HG03025 (cell line): ENCODE results near the gene CDC14C.
"Not testable (repeated sequence)": the region's sequence is repeated elsewhere in the genome, so short reads cannot be mapped to it uniquely, and the experiment has no call there.

Experiments
- ATAC-seq: cut with Tn5 transposase; IDR thresholded peaks from one replicate; pipeline ENCODE4 v1.9.1; 2021; ENCODE audit warnings: mild to moderate bottlenecking, moderate library complexity; ENCODE audit not compliant: unreplicated experiment, low FRiP score

The CDC14C gene

DNA sequence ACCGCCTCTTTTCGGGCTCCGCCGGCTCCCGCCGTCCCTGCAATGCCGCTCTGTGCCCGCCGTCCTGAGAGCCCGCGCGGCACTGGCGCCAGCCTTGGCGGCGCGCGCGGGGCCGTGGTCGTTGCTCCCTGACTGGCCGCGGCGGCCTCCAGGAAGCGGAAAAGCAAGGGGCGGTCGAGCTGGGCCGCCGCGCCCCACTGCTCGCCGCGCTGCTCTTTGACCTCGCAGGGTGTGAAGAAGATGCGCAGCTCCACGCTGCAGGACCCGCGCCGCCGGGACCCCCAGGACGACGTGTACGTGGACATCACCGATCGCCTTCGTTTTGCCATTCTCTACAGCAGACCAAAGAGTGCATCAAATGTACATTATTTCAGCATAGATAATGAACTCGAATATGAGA is at the start of gene CDC14C:
CDC14C (plus strand) TSS at position 115 of the 400 bp plus-strand sequence; CDS start at position 241, 126 bp downstream.
- no peak for ATAC-seq

DNA sequence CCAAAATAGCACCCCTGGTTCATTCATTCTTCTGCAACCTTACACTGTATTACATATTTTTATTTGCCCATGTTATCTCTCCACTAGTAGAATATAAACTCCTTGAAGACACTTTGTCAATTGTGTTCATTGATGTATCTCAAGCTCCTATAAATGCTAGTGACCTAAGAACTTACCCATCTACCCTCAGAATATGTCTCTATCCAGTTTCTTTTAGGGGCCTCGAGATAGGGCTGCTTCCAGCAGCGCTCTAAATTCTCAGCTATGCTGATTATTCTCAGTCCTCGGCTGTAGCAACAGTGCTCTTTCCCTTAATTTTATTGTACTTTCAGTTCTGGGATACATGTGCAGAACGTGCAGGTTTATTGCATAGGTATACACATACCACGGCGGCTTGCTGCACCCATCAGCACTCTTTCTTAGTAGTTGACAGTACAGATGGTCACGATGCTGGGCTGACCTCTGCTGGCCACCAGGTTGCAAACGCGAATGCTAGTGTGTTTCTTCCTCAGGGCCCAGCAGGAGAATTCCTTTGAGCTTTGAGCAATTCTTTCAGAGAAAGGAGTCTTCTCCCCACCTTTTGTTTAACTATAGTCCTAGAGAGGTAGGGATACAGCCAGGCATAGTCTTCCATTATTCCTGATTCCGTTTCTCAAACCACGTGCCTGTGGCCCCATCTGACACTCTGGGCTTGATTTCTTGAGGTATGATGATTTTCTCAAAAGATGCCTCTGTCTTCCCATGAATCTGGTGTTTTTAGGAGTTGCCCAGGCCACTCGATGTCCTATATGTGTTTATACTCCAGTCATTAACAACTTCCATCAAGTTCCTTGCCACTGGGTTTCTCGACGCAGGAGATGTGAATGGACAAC is 49.1 kb upstream of the CDC14C start:
- no peak for ATAC-seq

DNA sequence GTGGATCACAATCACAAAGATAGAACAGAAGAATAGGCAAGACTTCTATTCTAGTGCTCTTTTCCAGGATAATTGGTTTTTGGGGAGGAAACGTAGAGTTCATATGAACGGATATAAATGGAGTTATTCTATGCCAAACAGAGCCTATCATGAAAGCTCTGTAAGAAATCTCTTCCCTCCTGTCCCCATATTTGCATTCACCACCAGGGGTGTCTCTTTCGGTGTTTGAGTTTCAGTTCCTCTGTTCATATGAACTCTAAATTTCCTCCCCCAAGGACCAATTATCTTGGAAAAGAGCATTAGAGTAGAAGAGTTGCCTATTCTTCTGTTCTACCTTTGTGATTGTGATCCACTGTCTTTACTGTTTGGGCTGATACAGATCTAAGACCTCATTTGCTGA is 48.3 kb upstream of the CDC14C start:
- no peak for ATAC-seq

DNA sequence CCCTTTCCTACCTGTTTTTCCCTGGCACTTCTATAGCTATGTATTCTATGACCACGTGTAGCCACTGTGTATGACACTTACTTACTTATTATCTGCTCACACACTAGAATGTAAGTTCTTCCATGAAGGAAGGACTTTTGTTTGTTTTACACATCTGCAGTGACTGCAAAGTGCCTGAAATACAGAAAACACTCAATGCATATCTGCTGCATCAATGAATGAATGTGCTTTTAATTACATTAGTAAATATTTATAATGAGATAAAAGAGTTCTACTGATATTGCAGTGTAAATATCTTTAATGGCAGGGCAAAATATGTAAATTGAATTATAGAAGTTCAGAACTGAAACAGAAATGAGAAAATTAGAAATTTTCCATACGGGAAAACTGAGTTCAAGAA is 43.5 kb upstream of the CDC14C start:
- ATAC-seq: no peak

DNA sequence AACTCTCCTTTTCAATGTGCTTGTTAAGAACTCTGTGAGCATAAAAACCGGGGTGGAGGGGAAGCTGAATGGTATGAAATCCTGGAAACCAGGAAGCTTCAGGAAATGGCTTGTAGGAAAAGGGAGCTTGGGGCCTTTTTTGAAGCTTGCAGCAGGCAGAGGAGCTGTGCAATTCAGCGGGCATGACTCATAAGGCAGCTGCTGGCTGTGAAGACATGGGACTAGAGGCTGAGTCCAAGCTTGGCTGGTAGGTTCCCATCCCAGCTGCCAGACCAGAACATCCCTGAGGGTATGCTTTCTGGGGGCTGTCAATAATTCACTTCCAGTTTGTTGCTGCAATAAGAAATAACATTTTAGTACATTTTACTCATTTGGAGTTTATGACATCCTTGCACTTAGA is 36.8 kb upstream of the CDC14C start:
- ATAC-seq: no peak

DNA sequence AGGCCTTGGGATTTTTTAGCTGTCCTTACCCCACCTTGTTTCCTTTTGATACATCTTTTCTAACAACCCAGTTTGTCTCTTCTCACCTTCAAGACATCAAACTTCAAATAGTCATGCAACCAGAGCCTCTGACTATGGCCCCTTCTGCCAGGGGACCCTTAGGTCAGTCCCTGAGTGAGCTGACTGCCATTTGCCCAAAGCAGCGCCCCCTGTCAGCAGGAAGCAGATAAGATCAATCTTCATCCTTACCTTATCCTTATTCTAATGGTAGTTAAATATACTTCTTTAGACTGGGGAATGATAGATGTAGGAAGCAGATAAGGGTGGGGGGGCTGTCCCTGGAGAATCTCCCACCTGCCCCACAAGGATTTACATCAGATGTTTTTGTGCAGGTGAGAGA is 29.8 kb upstream of the CDC14C start:
- ATAC-seq: no peak

DNA sequence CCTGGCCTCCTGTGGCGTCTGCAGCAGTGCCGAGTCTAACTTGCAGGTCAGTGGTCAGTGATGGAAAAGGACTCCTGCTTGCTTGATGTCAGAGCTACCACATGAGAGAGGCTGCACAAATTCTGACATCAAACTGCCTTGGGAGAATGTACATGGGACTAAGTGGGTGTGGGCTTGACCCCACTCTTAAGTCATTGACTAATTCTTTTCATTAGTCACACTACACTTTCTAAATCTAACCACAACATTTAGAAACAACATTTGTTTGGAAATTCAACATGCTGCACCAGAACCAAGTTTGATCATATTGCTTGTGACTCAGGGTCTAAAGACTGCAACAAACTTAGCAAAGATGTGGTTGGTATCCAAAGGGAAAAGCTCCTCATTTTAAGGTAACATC is 24.4 kb upstream of the CDC14C start:
- no peak for ATAC-seq

DNA sequence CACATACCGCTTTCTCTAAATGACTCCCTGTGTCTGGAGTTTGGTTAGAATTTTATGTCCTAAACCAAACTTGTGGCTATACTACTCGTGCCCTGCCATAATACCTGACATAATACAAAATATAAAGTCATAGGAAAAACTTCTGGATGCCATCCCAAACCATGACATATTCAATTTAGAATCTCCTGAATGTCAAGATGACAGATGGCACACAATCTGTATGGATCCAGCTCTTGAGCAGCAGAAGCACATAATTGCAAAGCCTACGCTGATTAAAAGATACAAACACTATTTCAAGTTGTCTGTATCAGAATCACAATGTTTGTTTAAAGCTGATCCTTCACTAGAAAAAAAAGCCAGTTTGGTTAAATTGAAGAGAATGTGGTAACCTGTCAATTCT is 22.4 kb upstream of the CDC14C start:
- no peak for ATAC-seq

DNA sequence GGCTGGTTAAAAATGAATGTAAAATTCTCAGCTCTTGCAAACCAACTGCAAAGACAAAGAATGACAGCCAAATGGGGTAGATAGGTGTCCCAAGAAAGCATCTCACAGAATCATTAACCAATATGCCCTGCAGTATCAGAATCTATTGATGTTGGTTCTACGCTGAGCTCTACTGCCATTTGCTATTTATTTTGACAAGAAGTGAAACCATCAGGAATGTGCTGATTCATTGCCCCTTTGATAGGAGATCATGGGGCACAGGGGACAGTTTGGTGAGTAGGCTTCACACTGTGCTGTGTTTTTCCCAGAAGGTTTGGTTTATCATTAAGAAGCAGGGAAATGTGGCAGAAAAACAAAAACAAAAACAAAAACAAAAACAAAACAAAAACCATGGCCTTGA is 19.4 kb upstream of the CDC14C start:
- no peak for ATAC-seq

DNA sequence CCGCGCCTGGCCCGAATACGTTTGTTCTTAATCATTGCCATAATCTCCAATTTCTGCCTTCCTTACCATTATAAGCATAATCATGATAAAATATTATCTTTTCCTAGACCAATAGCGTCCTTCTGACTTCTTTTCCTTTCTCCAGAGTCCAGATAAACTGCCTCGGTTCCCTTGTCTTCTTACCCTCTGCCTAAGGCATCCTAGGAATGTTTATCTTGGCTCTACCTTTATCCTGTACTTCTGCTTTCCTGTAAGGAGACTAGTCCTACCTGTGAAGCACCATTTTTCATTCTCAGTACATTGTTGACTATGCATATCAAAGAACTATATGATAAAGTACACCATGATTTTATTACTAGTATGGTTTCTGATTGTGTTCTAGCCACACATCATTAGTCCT is 18.7 kb upstream of the CDC14C start:
- ATAC-seq: not testable (repeated sequence)

DNA sequence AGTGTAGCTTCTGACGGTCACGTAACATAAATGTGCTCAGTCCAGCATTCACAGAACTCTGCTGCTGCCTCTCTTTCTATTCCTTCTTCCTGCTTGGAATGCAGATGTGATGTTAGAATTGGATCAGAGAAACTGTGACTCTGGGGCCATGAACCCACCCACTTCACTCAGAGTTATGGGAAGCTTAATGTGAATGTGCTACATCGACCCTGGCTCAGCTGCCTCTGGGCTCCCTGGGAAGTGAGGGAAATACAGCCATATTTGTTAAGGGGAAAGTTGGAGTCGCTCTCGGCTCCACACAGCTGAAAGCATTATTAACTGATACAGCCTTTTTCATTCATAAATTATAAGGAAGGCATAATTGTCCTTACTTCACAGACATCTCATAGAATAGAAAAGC is 14.5 kb upstream of the CDC14C start:
- ATAC-seq: not testable (repeated sequence)

DNA sequence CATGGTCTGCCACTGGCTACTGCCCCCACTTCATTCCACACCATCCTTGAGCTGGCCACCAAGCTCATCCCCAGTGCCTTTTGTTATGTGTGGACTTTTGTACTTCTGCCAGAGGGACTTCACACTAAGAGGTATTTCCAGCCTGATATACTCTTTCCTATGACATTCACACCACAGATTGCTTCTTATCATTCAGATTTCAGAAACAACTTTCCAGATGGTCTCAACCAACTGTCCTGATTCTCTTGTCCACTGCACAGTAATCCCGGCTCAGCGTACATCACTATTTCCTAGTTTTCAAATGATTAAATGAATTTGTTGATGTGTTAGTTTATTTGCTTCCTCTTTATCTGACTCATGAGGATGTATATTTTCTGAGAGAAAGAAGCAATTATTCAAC is 7.1 kb downstream of the CDC14C start:
- ATAC-seq: no peak

DNA sequence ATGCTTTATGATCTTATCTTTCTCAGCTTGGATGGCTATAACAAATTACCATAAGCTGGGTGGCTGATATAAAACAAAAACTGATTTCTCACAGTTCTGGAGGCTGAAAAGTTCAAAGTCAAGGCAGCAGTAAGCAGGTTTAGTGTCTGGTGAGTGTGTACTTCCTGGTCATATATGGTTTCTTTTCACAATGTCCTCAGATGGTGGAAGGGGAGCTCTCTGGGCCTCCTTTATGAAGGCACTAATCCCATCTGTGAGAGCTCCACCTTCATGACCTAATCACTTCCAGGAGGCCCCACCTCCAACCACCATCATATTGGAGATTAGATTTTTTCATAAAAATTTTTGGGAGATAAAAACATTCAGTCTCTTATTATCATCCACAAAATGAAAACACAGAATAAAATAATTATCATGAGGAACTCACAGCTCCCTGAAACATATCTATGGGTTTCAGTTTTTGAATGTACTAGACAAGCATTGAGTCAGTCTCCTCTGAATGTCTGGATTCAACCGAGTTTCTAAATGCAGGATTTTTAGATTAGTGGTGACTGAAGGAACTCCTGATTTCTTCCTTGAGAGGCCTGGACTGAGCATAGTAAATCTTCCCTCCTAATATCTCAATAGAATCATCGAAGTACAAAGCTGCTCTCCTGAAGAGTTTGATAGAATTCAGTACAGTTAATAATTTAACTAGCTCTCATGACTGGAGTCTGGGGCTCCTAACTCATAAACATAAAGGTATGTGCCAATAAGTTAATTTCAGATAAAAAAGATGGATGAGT is 8.0 kb downstream of the CDC14C start:
- ATAC-seq: no peak

DNA sequence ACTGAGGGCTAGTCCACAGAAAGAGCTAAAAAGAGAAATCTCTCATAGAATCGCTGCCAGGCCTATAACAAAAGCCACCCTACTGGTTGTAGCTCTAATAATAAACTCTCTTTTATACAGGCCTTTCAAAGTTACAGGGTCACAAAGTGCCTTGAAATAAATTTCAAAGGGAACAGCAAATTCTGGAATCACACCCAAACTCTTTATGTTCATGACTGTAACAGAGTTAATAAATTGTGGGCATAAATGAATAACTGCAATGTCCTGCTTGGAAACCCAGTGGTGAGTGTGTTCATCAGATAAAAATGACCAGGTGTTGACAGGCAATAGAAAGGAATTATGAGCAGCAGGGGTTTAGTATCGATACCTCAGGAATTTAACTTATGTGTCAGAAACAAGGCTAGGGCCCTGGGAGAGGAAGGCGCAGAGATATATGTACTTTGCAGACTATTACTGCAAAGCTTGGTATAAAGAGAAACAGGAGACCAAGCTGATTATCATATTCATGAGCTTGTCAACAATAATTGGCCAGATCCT is 9.3 kb downstream of the CDC14C start:
- no peak for ATAC-seq

DNA sequence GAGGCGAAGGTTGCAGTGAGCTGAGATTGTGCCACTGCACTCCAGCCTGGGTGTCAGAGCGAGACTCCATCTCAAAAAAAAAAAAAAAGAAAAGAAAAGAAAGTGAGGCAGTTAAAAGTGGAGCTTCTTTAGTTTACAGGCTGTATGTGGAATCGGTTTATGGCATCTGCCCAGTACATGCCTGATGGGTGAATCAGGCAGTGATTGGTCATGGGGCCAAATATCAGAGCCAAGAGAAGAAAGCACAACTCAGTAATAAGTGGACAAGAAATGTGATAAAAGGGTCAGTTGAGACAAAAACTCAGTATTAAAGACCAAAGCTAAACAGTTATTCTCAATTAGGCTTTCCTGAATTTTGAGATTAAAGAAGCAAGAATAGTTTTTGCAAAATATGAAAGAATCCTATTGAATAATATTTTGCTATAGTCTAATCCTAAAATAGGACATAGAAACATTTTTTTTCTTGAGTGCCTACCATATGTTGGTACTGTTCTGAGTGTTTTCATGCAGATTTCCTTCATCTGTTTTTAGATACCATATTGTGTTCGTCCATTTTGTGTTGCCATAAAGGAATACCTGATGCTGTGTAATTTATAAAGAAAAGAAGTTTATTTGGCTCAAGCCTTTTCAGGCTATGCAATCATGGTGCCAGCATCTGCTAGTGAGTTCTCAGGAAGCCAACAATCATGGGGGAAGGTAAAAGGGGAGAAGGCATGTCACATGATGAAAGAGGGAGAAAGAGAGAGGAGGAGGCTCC is 14.4 kb downstream of the CDC14C start:
- no peak for ATAC-seq

DNA sequence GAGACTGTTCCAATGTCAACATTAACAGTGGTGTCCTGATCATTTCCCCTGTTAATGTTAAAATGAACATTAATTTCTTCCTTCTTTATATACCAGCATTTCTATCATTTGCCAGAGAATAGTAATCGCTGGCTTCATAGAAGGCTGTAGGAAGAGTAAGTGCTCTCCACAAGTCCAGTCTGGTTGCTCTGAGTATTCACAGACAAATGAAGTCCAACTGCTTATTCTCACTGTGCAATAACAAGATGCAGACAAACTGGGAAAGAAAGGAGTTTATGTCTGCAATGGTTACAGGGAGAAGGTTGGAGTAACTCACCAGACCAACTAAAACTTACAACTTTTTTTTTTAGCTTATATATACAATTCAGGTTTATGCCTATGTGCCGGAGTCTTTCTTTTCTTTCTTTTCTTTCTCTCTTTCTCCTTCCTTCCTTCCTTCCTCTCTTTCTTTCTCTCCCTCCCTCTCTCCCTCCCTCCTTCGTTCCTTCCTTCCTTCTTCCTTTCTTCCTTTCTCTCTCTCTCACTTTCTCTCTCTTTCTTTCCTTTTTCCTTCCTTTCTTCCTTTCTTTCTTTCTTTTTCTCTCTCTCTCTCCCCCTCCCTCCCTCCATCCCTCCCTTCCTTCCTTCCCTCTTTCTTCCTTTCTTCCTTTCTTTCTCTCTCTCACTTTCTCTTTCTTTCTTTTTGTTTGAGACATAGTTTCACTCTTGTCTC is 19.1 kb downstream of the CDC14C start:
- ATAC-seq: no peak

DNA sequence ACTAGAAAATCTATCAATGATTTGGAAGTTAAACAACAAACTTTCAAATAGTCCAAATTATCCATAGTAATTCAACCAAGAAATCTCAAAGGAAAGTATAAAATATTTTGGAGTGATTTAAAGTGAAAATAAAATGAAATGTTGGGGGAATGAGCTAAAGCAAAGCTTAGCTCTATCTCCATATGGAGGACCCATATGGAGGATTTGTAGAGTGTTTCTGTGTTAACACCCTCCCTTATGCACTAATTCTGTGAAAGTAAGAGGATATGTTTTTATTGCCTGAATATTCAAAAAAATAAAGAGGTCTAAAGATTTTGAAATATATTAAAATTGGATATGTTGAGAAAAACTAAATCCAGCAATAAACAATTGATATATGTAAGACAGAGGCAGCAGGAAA is 31.6 kb downstream of the CDC14C start:
- no peak for ATAC-seq

DNA sequence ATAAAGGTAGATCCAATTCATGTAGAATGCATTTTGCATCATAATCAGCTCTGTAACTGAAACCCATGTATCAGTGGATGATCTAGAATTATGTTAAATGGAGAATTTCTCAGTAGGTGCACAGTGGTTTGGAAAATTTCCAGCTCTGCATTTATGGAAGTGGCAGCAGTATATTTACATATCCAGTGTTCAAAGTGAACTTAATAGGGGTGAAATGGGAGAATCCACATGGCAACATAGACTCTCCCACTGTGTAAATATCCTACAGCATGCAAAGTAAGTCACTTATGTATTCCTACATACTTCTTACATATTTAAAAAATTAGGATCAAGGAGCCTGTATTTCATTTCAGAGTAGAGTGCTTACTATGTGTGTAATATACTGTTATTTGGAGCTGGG is 35.3 kb downstream of the CDC14C start:
- no peak for ATAC-seq

DNA sequence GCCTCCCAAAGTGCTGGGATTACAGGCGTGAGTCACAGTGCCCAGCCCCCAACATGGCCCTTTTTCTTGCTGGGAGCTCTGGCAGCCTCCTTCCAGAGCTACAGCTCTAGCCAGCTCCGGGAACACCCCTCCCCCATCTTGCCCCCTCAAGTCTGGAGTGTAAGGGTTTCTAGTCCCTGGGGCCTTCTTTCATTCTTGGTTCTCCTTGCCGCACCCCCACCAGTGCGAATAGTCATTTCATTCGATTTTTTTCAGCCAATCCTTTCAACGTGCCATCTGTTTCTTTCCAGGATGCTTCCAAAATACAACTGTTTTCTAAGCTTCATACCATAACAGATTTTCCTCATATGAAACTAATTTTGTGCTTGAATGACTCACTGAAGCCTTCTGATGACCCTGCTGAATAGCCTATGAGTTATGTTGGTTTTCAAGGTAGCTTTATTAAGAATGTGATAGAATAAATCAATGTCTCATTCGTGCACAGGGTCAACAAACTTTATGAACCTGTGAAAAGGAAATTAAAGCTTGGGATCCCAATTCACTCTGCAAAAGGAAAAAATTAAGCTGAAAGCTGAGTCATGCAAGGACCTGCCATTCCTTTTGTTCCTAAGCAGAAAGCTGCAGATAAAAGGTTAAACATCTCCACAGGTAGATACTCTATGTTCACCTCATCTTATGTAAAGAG is 38.6 kb downstream of the CDC14C start:
- no peak for ATAC-seq

DNA sequence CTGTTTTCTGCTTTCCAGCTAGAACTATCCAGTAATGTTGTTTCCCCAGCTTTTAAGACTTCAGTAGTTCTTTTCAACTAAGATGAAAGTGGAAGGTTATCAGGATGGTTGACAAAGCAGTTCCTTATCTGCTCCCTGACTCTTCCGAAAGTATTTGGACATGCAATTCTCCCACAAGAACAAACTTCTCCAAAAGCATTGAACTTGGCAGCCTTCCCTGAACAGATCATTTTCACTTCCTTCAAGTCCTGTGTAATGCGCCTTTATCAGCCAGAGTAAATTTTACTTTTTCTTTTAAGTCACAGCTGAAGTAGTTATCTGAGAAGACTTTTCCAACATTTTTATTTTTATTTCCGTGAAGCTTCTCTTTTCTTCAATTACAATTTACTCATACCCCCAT is 39.7 kb downstream of the CDC14C start:
- no peak for ATAC-seq
